ENCODE data around the gene OR4F15. TPM values are rescaled to one million over a fixed set of nuclear protein-coding genes. Genes with fewer than 3 reads are reported as not detected.

Gene OR4F15
- total RNA-seq, 2 donors from 2014 or later, result not detected

- DNase-seq, result no peak
- no peak for ATAC-seq
- intact Hi-C loops (cut with DNase I), result no loop called here
These were observed 11.0 kb upstream of the OR4F15 start for GRCh38 chr15:101801048-101801447.

DNA sequence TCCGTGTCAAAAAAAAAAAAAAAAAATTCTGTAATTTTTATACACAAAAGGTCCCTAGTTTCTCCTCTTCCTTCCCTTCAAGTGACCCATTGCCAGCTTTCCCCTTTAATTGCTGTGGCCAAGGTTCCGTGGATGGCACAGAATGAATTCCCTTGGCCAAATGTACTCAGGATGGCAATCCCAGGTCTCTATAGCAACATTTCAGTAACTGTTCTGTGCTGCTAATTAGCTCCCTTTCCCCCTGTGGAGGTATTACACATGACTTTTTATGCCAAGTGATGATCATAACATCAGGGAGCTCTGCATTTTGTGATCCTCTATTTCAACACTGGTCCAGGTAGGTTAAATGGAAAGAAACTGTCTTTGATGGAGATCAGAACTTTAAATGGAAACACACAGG is 8.8 kb upstream of the OR4F15 start, which contains the start of gene OR4F6:
Gene OR4F6, plus strand, starts transcription at position 301 of the 400 bp plus-strand sequence. CDS start 2,211 bp downstream, outside the sequence.
- intact Hi-C loops (cut with DNase I), result no loop called here
- no peak for ATAC-seq

DNA sequence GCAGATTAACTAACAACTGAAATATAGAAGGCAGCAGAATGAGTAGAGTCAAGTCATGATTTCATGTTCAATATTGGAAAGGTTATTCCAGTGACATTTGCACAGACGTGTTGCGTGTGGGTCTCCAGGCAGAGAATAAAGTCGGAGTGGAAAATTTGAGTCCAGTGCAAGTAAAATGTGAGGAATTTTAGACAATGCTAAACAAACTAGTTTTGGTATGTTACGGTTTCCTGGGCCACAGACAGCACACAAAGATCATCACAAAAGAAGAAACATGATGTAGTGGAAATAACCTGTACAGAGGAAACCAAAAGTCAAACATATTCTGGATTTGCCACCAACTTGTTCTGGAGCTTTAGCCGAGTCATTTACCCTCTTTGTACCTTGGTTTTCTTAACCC is 8.3 kb upstream of the OR4F15 start:
- intact Hi-C loops (cut with DNase I), result no loop called here
- no peak for DNase-seq
- no peak for ATAC-seq

More for the DNA sequence above, 8.8 kb upstream of the OR4F15 start, which contains the start of gene OR4F6:
- no peak for DNase-seq

- DNase-seq, result no peak
- intact Hi-C loops (cut with DNase I), result no loop called here
- ATAC-seq, result no peak
These were observed 7.6 kb upstream of the OR4F15 start for GRCh38 chr15:101804375-101804774.

GRCh38 chr15:101804941-101805340 is 7.1 kb upstream of the OR4F15 start:
- DNase-seq (no peak), ATAC-seq (no peak)
- intact Hi-C loops (cut with DNase I), result no loop called here

DNA sequence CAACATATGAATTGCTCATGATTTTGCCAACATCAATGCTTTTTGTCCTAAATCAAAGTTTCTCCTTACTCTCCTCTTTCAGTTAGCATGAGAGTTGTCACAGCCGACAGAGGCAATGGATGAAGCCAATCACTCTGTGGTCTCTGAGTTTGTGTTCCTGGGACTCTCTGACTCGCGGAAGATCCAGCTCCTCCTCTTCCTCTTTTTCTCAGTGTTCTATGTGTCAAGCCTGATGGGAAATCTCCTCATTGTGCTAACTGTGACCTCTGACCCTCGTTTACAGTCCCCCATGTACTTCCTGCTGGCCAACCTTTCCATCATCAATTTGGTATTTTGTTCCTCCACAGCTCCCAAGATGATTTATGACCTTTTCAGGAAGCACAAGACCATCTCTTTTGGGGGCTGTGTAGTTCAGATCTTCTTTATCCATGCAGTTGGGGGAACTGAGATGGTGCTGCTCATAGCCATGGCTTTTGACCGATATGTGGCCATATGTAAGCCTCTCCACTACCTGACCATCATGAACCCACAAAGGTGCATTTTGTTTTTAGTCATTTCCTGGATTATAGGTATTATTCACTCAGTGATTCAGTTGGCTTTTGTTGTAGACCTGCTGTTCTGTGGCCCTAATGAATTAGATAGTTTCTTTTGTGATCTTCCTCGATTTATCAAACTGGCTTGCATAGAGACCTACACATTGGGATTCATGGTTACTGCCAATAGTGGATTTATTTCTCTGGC is 6.2 kb upstream of the OR4F15 start:
- intact Hi-C loops (cut with DNase I), result no loop called here
- ATAC-seq (no peak), DNase-seq (no peak)

GRCh38 chr15:101807345-101807945 is 4.6 kb upstream of the OR4F15 start:
- no peak for DNase-seq
- intact Hi-C loops (cut with DNase I), result no loop called here
- ATAC-seq, result no peak

DNA sequence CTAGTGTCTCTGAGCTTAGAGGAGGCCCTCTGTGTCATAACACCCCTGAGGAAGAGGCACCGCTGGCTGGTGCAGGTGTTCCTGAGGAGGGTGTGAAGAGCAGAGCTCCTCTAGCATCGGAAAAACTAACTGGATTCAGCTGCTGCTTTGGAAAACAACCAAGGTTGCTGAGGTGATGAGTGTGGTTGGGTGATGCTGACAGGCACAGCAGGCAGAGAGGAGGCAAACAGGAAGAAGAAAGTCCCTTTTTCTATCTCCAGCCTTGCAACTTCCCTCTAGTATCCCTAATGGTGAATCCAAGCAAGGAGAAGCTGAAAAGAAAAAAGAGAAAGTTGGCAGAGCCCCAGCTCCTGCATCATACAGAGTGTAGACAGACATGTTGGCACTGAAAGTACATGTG is 3.8 kb upstream of the OR4F15 start:
- intact Hi-C loops (cut with DNase I), result no loop called here
- ATAC-seq (no peak), DNase-seq (no peak)

GRCh38 chr15:101810456-101810855 is 1.5 kb upstream of the OR4F15 start:
- DNase-seq (no peak), ATAC-seq (no peak)
- intact Hi-C loops (cut with DNase I), result no loop called here

- intact Hi-C loops (cut with DNase I), result no loop called here
- no peak for ATAC-seq
These were observed 1.1 kb upstream of the OR4F15 start for GRCh38 chr15:101810876-101811275.

GRCh38 chr15:101813803-101814534 is 2.0 kb downstream of the OR4F15 start:
- no peak for ATAC-seq
- intact Hi-C loops (cut with DNase I), result no loop called here

More at GRCh38 chr15:101810876-101811275, 1.1 kb upstream of the OR4F15 start:
- no peak for DNase-seq

DNA sequence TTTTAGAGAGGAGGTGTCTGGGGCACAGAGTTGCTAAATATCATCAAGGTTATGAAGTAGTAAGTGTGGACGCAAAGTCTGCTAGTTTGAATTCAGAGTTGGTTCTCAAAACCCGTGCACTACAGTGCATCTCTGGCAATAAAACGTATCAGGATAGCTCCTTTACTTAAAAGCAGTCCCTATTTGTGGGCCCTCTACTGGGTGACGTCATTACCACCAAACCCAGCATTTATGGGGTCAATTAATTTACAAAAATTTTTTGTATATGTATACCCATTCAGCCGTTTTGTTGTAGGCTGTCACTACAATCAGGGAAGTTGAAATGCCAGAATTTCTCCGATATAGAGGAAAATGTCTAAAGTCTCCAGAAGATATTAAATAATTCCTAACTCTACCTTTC is 8.8 kb downstream of the OR4F15 start:
- DNase-seq, result no peak
- intact Hi-C loops (cut with DNase I), result no loop called here
- ATAC-seq, result no peak

More at GRCh38 chr15:101813803-101814534, 2.0 kb downstream of the OR4F15 start:
- DNase-seq, result no peak

- intact Hi-C loops (cut with DNase I), result no loop called here
- no peak for DNase-seq
- ATAC-seq, result no peak
These were observed 15.3 kb downstream of the OR4F15 start for GRCh38 chr15:101827257-101827656.

DNA sequence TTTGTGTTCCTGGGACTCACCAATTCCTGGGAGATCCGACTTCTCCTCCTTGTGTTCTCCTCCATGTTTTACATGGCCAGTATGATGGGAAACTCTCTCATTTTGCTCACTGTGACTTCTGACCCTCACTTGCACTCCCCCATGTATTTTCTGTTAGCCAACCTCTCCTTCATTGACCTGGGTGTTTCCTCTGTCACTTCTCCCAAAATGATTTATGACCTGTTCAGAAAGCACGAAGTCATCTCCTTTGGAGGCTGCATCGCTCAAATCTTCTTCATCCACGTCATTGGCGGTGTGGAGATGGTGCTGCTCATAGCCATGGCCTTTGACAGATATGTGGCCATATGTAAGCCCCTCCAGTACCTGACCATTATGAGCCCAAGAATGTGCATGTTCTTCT is 16.8 kb downstream of the OR4F15 start:
- no peak for ATAC-seq
- intact Hi-C loops (cut with DNase I), result no loop called here
- no peak for DNase-seq

GRCh38 chr15:101841656-101842055 is 29.7 kb downstream of the OR4F15 start:
- intact Hi-C loops (cut with DNase I), result no loop called here
- DNase-seq (no peak), ATAC-seq (no peak)

DNA sequence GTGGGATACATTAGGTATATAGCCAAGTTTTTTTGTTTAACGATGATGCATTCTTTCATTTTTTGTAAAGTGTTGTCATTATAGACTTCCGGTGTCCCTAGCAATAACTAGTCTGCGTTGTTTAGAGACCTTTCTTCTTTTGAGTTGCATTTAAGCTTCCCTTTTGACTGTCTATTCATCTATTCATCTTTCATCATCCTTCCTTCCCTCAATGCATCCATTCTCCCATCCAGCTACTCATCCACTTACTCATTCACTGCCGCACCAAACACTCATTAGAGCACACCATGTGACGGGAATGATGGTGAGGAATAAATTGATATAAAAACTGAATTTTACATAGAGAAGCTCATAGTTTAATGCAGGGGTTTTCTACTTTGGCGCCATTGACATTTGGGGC is 32.9 kb downstream of the OR4F15 start:
- DNase-seq (no peak), ATAC-seq (no peak)
- intact Hi-C loops (cut with DNase I), result no loop called here

- DNase-seq (no peak), ATAC-seq (no peak)
- intact Hi-C loops (cut with DNase I), result no loop called here
These were observed 40.4 kb downstream of the OR4F15 start for GRCh38 chr15:101852356-101852755.
